ENCODE results near the gene PUS7L.
A peak's percentile ranks its signal among the peaks of the same experiment; 100 is the strongest.
"Not testable (repeated sequence)": the region's sequence is repeated elsewhere in the genome, so short reads cannot be mapped to it uniquely, and the experiment has no call there.

Gene PUS7L

GRCh38 chr12:43758728-43759563 lies at the start of gene PUS7L, which contains the start of gene IRAK4:
Gene PUS7L, minus strand, starts transcription at chr12:43758790. Its CDS starts 3,545 bp downstream, at chr12:43755245.
Gene IRAK4, plus strand, starts transcription at chr12:43758951. Its CDS starts 9,161 bp downstream, at chr12:43768112.
- peak; percentile 97 for DNase-seq

DNA sequence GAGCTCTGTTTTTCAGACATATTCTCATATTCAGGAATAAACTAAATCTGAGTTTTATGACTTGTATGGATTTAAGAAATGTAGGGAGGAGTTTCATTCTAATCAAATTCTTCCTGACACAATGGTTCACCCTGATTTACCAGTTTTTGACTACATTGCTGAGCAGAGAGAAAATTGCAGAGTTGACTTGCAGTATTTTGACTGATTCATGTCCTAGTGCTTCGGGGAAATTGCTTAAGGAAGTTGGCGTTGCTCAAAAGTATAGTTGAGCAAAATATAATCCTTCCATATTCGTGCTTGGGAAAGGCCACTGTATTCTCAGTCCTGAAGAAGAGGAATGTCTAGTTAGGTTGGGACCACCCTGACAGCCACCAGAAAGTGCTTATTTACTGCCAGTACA lies 48.8 kb upstream of the PUS7L start:
- DNase-seq = no peak

- no peak for DNase-seq
Measured at GRCh38 chr12:43806737-43807072, 48.1 kb upstream of the PUS7L start.

DNA sequence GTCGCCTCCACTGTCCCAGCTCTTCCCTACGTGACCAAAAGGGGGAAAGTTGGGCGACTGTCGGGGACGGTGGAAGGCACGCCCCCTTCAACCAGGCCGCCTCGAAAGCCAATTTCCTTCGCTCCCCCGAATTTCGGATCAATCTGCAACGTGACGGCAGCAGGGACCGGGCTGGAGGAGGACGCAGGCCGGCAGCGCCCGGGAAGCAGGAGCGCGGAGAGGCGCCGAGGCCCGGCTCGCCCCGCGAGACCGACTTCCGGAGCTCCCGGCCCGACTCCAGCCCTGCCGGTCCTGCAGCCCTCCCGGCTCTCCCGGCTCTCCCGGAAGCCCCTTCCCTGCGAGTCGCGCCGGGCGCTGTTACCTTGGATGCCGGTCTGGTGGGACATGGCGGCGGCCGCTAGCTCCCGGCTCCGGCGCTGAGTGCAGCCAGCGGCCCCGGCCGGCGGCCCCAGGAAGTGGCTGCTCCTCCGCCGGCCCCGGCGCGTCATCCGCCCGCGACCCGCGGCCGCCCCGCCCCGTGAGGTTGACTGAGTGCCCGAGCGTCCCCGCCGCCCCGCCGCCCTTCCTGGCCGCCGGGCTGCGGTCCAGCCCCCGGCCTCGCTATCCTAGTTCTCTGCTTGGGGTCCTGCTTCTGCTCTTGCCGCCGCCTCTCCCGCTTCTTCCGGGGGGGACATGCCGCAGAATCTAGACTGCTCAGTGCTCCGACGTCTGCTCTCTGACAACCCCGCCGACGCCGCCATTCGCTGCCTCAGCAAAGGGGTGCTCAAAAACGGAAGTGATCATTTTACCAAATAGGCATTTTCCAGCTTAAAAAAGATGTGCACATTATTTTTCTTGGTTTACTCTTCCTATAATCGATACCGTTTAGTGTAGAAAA lies 47.5 kb upstream of the PUS7L start, which contains the start of gene TWF1:
Gene TWF1, minus strand, starts transcription at position 458 of the 877 bp plus-strand sequence. Its CDS starts 72 bp downstream, at position 386.
- peak; percentile 82 for DNase-seq

- DNase-seq = peak; percentile 34
Measured at GRCh38 chr12:43805149-43805859, 46.7 kb upstream of the PUS7L start.

GRCh38 chr12:43797561-43798217 lies 39.1 kb upstream of the PUS7L start:
- no peak for DNase-seq

DNA sequence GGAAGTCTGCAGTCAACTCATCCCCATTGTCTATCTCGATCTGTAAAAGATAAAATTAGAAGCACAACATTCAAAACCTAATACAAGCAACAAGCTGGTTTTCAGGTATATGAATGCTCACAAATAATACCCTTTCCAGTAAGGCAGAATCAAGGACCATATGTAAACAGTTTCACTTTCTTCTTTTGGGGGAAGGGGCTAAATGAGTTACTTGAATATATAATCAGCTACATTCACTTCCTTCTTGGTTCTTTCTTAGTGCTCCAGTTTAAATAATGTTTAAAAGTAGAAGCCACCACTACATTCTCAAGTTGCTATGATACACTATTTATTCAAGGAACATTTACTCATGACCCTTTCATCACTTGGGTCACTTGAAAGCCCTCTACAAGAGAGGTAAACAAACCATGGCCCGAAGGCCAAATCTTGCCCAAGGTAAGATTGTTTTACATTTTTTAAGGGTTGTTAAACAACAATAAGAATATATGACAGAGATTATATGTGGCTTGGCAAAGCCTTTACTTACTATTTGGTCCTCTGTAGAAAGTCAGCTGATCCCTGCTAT lies 37.2 kb upstream of the PUS7L start:
- no peak for DNase-seq

GRCh38 chr12:43789941-43790340 lies 31.4 kb upstream of the PUS7L start:
- DNase-seq = no peak

DNA sequence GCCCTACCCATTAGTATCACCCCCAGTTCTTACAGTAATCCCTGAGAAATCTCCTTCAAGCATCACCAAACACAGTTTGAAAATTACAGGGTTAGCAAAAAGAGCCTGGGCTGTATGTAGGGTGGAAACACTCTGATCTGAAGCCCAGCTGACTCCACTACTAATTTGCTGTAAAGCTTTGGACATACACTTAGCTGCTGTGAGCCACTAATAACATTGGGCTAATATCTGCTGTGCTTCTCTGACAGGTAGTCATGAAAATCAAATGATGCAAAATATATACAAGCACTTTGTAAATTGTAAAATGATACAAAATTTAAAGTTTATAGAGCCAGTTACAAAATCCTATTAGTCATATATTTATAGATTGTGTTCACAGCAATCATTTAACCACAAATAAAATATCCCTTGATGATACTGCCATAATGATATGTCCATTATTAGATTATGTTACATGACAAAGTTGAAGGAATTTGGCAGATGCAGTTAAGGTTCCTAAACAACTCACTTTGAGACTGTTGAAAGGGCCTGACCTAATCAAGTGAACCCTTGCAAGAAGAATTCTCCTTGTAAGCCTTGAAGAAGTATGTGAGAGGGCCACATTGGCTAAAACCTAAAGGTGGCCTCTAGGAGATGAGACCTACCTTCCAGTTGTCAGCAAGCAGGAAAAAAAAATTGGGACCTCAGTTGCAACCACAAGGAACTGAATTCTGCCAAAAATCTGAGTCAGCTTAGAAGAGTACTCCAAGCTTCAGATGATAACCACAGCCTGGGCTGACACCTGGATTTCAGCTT lies 28.5 kb upstream of the PUS7L start:
- no peak for DNase-seq

DNA sequence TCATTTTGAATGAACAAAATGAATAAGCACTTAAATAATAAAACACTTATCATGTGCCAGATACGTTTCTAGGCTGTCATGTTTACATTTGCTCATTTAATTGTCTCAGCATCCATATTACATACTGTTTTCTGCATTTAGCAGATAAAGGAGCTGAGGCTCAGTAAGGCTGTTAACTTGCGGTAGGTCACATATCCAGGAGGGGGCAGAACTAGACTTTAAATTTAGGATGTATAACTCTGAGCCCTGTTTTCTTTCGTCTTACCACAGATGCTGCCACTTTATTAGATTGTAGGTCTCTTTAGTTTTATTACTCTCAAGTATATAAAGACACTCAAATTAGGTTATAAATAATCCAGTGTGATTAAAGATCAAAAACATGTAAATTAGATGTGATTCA lies 17.9 kb upstream of the PUS7L start:
- DNase-seq = peak; percentile 57

DNA sequence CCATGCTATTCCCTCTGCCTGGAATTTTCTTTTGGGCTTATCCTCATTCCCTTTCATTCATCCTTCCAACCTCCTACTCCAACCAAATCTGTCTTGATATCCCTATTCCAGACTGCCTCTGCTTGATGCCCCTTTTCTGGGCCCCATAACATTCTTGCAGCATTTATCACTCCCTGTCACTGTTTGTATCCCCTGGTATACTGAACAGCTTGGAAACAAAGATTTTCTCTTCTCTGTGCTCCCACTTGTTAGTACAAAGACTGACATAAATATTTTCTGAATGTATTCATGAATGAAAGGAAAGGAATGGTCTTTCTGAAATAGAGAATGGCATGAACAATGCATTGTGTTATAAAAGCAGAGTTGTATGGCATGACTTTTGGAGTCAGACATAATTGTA lies 7.7 kb upstream of the PUS7L start:
- no peak for DNase-seq

DNA sequence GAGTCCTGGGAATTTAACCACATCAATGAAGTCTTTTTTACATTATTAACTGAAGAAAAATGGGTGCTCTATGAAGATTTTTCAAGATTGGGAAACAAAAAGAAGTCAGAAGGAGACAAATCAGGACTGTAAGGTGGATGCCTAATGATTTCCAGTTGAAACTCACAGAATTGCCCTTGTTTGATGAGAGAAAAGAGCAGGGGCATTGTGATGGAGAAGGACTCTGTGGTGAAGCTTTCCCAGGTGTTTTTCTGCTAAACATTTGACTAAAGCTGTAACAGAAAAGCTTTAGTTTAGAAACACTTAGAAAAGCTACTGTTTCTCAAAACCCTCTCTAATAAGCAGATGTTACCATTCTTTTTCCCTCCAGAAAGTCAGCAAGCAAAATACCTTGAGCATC lies 5.9 kb upstream of the PUS7L start:
- DNase-seq = no peak

- DNase-seq = no peak
Measured at GRCh38 chr12:43763769-43764168, 5.2 kb upstream of the PUS7L start.

DNA sequence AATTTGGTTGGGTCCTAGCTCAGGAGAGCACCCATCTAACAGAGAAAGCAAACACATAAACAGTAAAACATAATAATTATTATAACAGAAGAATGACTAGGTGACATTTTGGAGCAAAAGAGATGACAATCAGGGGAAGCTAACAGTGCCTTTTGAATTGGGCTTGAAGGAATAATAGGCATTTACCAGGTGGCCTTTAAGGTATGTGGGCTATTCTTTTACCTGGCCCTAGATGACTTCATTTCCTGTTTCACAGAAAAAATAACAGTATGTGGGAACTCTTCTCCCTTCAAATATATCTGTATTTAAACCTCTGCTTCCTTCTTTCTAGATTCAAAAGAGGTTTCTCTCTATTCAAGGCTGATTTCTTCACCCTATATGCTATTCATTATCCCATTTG lies 4.0 kb upstream of the PUS7L start:
- no peak for DNase-seq

DNA sequence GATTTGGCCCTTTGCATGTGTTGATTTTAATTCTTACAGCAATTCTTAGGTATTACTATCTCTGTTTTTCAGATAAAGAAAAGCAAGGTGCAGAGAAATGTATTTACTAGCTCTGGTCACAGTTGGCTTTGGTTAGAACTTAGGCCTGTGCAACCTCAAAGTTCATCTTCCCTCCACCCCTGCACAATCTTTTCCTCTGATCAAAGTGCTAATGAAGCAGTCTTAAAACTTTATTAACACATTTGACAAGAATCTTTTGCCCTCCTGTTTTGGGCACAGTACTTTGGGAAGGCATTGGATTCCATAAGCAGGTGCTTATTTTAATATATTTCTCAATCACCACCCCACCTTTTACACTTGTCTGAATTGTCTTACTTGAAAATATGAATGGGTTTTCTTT lies 2.9 kb upstream of the PUS7L start:
- no peak for DNase-seq

DNA sequence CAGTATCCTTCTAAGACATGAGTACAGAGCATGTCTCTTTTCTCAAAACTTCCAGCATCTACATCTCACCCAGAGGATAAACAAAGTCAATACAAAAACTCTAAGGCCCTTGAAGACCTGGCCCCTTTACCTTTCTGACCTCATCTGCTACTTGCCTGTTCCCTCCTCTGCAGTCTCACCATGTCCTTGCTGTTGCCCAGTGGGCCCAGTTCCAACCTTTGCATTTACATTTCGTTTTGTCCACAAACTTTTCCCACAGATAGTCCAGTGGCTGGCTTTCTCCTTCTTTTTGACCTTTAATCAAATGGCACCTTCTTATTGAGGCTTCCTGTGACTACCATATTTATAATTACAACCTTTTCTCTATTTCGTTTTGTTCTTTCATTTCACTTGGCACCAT lies 1.8 kb upstream of the PUS7L start:
- no peak for DNase-seq

DNA sequence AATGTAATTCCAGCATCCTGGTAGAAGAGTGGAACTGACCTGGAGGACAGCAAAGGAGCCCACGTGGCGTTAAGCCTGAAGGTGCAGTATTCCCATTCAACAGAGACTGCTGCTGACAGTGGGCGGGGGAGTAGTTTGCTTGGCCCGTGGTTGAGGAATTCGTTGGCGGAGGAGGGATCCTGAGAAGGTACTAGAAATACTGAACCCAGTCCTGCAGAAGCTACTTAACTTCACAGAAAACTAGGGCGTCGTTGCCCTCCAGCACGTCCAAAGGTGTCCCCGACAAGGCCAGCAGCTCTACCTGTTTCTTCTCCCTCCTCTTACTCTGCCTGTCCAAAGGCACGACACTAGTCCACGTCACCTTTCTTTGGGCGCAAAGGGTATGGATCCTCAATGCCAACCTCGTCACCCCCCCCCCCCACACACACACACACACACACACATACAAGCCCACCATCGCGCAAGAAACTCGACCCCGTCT lies 303 bp downstream of the PUS7L start:
- no peak for DNase-seq

DNA sequence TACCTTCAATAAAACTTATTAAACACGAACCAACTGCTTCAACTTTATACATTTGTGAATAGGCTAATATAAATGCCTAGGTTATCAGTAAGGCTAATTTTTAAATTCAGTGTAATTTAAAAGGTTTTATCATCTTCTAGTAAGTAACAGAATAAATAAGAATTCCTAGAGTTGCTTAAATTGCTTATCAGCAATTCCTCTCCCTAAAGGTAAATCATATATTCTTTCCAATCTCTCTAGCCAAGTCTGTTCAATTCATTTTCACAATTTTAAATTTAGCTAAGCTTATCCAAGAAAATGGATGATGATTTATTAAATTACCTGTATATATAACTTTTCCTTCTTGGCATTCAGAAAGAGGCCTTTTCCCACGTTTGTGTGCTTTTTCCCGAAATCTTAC lies 4.6 kb downstream of the PUS7L start:
- DNase-seq = no peak

- DNase-seq = not testable (repeated sequence)
Measured at GRCh38 chr12:43751360-43751759, 7.2 kb downstream of the PUS7L start.

DNA sequence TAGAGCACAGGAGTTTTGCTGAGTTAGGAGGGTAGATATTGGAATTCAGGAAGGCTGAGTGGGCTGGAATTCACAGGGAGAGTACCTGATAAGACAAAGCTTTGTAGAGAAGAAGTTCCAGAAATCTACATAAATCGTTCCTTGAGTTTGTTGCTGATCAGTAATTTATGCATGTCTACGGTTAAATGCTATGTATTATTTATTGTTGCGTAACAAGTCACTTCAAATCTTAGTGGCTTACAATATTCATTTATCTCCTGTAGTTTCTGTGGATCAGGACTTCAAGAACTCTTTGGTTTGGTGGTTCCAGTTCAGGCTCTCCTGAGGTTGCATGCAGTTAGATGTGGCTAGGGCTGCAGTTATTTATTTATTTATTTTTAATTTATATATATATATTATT lies 7.8 kb downstream of the PUS7L start:
- no peak for DNase-seq

DNA sequence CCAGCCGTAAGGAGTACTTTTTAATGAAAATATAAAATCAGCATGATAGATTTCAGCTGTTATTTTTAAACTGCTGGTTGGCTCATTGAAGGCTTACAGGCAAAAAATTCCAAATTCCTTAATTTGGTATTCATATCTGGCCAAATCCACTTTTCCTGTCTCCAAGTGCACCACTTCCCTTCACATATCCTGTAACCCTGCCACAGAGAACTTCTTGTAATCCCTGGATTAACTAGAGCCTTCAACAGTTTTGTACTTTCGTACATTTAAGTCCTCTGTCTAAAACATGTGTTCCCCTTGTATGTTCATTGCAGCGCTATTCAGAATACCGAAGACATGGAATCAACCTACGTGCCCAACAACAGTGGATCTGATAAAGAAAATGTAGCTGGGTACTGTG lies 9.6 kb downstream of the PUS7L start:
- DNase-seq = no peak
